Measurements from ENCODE around the gene ZEB1. TPM values are rescaled to one million over a fixed set of nuclear protein-coding genes. Genes with fewer than 3 reads are reported as not detected.

The ZEB1 gene
- total RNA-seq, 1 donor from 2014 or later = 38.8 TPM

DNA sequence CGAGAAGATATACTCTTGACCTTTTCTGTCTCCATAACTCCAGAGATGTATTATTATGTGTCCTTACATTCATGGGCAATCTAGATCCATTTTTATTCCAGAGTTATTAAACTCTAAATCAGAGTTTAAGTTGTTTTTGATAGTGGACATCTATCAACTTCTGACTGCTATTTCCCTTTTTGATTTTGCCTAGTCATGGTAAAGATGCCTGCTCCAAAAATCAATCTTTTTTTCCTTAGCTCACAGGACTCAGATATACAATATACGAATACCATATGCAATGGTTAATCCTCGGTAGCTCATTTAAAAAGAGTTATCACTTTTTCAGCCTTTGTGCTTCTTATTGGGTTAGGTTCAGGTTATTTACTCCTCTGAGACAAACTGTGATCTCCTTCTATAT is 15.8 kb upstream of the ZEB1 start:
- no peaks in the 10 kb centered on the region for H3K36me3 ChIP-seq
- Mint-ChIP-seq H3K9me3 (no peaks in the 10 kb centered on the region), H3K27ac (no peak overlapping the region), H3K4me1 (no peaks in the 10 kb centered on the region), H3K27me3 (ENCODE audit: insufficient read depth, low read depth) (no peaks in the 10 kb centered on the region), H3K36me3 (no peaks in the 10 kb centered on the region), H3K4me3 (no peak overlapping the region)
- no peaks in the 10 kb centered on the region for H3K9me3 ChIP-seq (ENCODE audit: low read depth)
- H3K4me1 ChIP-seq = no peaks in the 10 kb centered on the region
- H2AFZ ChIP-seq (replicated peaks) = no peak overlapping the region
- H3K4me3 ChIP-seq = no peak overlapping the region
- H3F3A ChIP-seq (ENCODE audit: low read depth) = no peaks in the 10 kb centered on the region
- H3K27ac ChIP-seq = no peak overlapping the region
- H3K27me3 ChIP-seq = no peaks in the 10 kb centered on the region
- DNase-seq (ENCODE audit: low spot score) = no peak
- H3K9ac ChIP-seq = no peak overlapping the region
- no peaks in the 10 kb centered on the region for H3K79me2 ChIP-seq (ENCODE audit: low read depth)
- no peak overlapping the region for H3K4me2 ChIP-seq
- H4K20me1 ChIP-seq (ENCODE audit: low read depth) = no peaks in the 10 kb centered on the region
- TF ChIP-seq EZH2 (IDR thresholded peaks at IDR 0.05) = no peak
- no peak for TF ChIP-seq EZH2phosphoT487 (IDR thresholded peaks at IDR 0.05)

DNA sequence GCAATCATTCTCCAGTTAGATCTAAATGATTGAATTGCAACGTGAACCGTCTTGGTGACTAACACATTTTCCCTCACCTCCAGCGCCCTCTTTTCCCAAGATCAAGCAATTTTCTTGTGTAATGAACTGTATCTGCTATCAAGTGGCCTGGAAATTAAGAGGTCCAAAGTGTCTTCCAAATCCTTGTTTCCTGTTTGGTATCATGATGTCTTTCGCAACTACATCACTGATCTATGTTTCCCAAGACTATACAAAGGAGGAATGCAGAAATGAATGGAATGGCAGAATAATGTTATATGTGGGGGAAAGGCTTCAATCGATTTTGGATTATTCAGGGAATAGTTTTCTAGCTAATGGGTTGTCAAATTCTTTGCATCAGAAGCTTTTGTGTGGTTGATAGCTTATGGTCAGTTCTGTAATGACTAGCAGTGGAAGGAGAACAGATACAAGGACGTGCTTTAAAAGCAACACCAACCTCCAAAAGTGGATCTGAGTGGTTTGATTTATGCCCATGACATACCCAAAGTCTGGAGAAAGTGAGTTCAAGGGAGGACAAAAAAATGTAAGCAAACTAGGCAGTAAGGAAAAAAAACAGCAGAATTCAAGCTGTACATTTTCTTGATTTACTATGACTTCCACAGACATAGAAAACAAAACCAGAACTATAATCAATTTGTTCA is 14.6 kb upstream of the ZEB1 start:
- Histone ChIP-seq H4K20me1 (ENCODE audit: low read depth) (no peaks in the 10 kb centered on the region), H2AFZ (replicated peaks) (no peak overlapping the region), H3K9me3 (ENCODE audit: low read depth) (no peaks in the 10 kb centered on the region), H3K4me3 (no peak overlapping the region), H3K4me1 (no peaks in the 10 kb centered on the region), H3K27me3 (no peaks in the 10 kb centered on the region), H3K36me3 (no peaks in the 10 kb centered on the region), H3K79me2 (ENCODE audit: low read depth) (no peaks in the 10 kb centered on the region), H3K27ac (no peak overlapping the region), H3K9ac (no peak overlapping the region), H3K4me2 (no peak overlapping the region), H3F3A (ENCODE audit: low read depth) (no peaks in the 10 kb centered on the region)
- Mint-ChIP-seq H3K36me3 (no peaks in the 10 kb centered on the region), H3K4me1 (no peaks in the 10 kb centered on the region), H3K27me3 (ENCODE audit: insufficient read depth, low read depth) (no peaks in the 10 kb centered on the region), H3K9me3 (no peaks in the 10 kb centered on the region), H3K27ac (no peak overlapping the region), H3K4me3 (no peak overlapping the region)
- TF ChIP-seq, protein P1, sequence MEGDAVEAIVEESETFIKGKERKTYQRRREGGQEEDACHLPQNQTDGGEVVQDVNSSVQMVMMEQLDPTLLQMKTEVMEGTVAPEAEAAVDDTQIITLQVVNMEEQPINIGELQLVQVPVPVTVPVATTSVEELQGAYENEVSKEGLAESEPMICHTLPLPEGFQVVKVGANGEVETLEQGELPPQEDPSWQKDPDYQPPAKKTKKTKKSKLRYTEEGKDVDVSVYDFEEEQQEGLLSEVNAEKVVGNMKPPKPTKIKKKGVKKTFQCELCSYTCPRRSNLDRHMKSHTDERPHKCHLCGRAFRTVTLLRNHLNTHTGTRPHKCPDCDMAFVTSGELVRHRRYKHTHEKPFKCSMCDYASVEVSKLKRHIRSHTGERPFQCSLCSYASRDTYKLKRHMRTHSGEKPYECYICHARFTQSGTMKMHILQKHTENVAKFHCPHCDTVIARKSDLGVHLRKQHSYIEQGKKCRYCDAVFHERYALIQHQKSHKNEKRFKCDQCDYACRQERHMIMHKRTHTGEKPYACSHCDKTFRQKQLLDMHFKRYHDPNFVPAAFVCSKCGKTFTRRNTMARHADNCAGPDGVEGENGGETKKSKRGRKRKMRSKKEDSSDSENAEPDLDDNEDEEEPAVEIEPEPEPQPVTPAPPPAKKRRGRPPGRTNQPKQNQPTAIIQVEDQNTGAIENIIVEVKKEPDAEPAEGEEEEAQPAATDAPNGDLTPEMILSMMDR (IDR thresholded peaks at IDR 0.05) = no peak
- no peak for TF ChIP-seq EZH2phosphoT487 (IDR thresholded peaks at IDR 0.05)
- TF ChIP-seq EZH2 (IDR thresholded peaks at IDR 0.05) = no peak
- DNase-seq (ENCODE audit: low spot score) = no peak

DNA sequence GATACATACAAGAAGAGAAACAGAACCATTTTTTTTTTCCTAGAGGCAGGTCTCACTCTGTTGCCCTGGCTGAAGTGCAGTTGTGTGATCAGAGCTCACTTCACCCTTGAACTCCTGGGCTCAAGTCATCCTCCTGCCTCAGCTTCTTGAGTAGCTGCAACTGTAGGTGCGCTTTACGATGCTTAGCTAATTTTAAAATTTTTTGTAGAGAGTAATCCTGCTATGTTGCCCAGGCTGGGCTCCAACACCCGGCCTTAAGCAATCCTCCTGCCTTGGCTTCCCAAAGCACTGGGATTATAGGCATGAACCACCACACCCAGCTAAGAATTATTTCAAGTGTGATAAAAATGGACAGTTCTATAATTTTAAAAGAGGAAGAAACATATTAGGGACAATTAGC is 5.6 kb upstream of the ZEB1 start:
- Mint-ChIP-seq H3K27ac (no peak overlapping the region), H3K4me3 (no peak overlapping the region), H3K36me3 (no peaks in the 10 kb centered on the region), H3K9me3 (no peaks in the 10 kb centered on the region), H3K4me1 (peaks cover 18% of the 10 kb centered on the region), H3K27me3 (ENCODE audit: insufficient read depth, low read depth) (peaks cover 4% of the 10 kb centered on the region)
- Histone ChIP-seq H3K79me2 (ENCODE audit: low read depth) (peaks cover 11% of the 10 kb centered on the region), H3K36me3 (no peaks in the 10 kb centered on the region), H3K9ac (no peak overlapping the region), H3F3A (ENCODE audit: low read depth) (peaks cover 4% of the 10 kb centered on the region), H2AFZ (replicated peaks) (no peak overlapping the region), H3K4me1 (no peaks in the 10 kb centered on the region), H3K27me3 (peaks cover 11% of the 10 kb centered on the region), H3K4me2 (no peak overlapping the region), H3K9me3 (ENCODE audit: low read depth) (no peaks in the 10 kb centered on the region), H3K27ac (no peak overlapping the region), H4K20me1 (ENCODE audit: low read depth) (peaks cover 15% of the 10 kb centered on the region), H3K4me3 (no peak overlapping the region)
- DNase-seq (ENCODE audit: low spot score) = no peak
- TF ChIP-seq, protein P1 (IDR thresholded peaks at IDR 0.05) = no peak
- TF ChIP-seq EZH2 (IDR thresholded peaks at IDR 0.05) = no peak
- TF ChIP-seq EZH2phosphoT487 (IDR thresholded peaks at IDR 0.05) = no peak

All from neural progenitor cell (in vitro differentiated cells).